ENCODE results near the gene TIMP4. TPM values are rescaled to one million over a fixed set of nuclear protein-coding genes. Genes with fewer than 3 reads are reported as not detected.

TIMP4 gene
- total RNA-seq: under 1 TPM; 0.24 to 0.28 TPM

DNA sequence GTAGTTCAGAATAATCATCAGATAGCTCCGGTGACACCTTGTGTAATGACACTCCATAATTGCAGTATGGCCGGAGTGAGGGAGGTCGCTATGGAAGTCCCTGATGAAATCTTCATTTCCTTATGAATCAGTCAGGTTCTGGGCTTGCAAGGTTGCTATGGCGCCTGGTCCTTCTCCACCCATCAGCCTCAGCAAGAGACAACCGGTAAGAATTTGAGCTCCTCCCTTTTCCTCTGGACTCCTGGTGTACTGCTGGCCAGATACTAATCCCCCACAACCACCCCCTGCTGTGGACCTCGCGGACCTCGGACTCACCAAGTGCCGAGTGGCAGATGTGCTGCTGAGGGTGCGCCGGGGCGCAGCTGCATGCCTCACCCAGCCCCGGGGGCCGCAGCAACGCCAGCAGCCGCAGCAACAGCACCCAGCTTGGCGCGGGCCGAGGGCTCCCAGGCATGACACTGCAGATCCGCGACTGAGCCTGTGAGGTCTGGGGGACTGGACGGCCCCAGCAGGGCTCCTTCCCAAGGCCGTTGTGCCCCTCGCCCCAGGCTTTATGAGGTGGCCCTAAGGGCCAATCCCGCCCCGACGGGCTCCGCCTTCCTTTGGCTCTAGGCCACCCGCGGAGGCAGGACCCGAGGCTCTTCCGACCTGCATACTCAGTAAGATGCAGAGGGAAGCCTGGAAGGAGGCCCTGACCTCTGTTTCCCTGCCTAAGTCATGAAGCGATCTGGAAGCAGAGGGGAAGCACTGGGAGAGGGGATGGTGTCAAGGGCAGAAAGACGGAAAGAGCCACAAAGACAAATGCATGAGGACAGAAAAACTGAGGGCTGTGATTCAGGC lies at the start of gene TIMP4:
Gene TIMP4, minus strand, starts transcription at position 526 of the 840 bp plus-strand sequence. Its CDS starts 72 bp downstream, at position 454.
- Mint-ChIP-seq H3K4me3 (peak within 1 kb of the TSS in 1 of 2 donors; percentile 38), H3K27me3 (ENCODE audit: low read depth) (peaks cover 23% of the 10 kb centered on the region), H3K4me1 (ENCODE audit: low read depth) (peaks cover 14% of the 10 kb centered on the region), H3K27ac (no peak within 1 kb of the TSS), H3K36me3 (ENCODE audit: insufficient read depth in 2 of 2) (no peaks in the 10 kb centered on the region), H3K9me3 (no peaks in the 10 kb centered on the region)
- peak; percentile 15 to 51 for ATAC-seq (replicated peaks in 1 of 2)
- DNase-seq: no peak

DNA sequence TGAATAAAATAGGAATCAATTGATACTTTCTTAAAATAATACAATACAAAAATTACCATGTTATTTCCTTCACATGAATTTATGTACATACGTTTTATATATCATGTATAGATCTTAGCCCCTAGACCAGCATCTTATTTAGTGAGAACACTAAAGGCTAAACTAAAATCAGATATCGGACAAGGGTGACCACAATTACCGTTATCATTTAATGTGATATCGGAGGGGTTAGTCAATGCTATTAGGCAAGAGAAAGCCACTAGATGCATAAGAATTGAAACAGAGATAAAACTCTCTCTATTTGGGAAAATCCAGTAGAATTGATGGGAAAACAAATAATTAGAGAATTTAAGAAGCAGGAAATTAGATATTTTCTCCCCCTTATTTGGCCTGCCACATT lies 46.5 kb upstream of the TIMP4 start:
- peaks cover 0 to 4% of the 10 kb centered on the region in 2 donors for H3K9me3 Mint-ChIP-seq
- no peaks in the 10 kb centered on the region for H3K4me1 Mint-ChIP-seq (ENCODE audit: low read depth)
- H3K27ac Mint-ChIP-seq: no peak overlapping the region
- peaks cover 0 to 2% of the 10 kb centered on the region in 2 donors for H3K36me3 Mint-ChIP-seq (ENCODE audit: insufficient read depth in 2 of 2)
- H3K27me3 Mint-ChIP-seq (ENCODE audit: low read depth): peaks cover 21% of the 10 kb centered on the region
- H3K4me3 Mint-ChIP-seq: no peak overlapping the region
- ATAC-seq (replicated peaks in 1 of 2) (no peak), DNase-seq (no peak)

- ATAC-seq (replicated peaks in 1 of 2) (no peak), DNase-seq (no peak)
- Mint-ChIP-seq H3K27me3 (ENCODE audit: low read depth) (peaks cover 17% of the 10 kb centered on the region), H3K4me1 (ENCODE audit: low read depth) (peaks cover 10% of the 10 kb centered on the region), H3K27ac (no peak overlapping the region), H3K9me3 (no peaks in the 10 kb centered on the region), H3K36me3 (ENCODE audit: insufficient read depth in 2 of 2) (no peaks in the 10 kb centered on the region), H3K4me3 (no peak overlapping the region)
Measured at GRCh38 chr3:12201813-12202212, 43.1 kb upstream of the TIMP4 start.

DNA sequence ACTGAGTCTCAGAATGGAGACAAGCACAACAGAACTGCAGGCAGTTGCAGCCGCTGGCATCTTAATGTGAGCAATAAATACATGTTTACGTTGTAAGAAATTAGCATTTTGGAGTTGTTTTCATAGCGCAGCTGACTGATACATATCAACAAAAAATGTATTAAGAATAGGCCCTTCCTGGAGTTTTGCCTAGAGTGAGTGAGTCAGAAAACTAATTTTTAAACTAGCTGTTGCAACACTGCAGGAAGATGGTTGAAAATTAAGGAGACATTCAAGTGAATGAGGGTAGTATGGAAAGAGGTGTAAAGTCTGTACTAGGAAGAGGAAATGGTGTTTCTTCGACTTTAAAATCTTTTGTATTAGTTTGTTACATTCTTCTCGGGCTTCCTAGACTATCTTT lies 39.6 kb upstream of the TIMP4 start:
- Mint-ChIP-seq H3K27ac (no peak overlapping the region), H3K36me3 (ENCODE audit: insufficient read depth in 2 of 2) (no peaks in the 10 kb centered on the region), H3K4me3 (no peak overlapping the region), H3K9me3 (no peaks in the 10 kb centered on the region), H3K27me3 (ENCODE audit: low read depth) (peaks cover 17% of the 10 kb centered on the region), H3K4me1 (ENCODE audit: low read depth) (peaks cover 38% of the 10 kb centered on the region)
- DNase-seq (no peak), ATAC-seq (replicated peaks in 1 of 2) (no peak)

GRCh38 chr3:12197475-12197874 lies 38.8 kb upstream of the TIMP4 start:
- Mint-ChIP-seq H3K27ac (peak overlapping the region; percentile 58), H3K27me3 (ENCODE audit: low read depth) (peaks cover 15% of the 10 kb centered on the region), H3K36me3 (ENCODE audit: insufficient read depth in 2 of 2) (no peaks in the 10 kb centered on the region), H3K4me1 (ENCODE audit: low read depth) (peaks cover 46% of the 10 kb centered on the region), H3K9me3 (no peaks in the 10 kb centered on the region), H3K4me3 (peak overlapping the region; percentile 11 to 76)
- no peak for DNase-seq
- ATAC-seq (replicated peaks in 1 of 2): peak; percentile 58 to 70

- DNase-seq (no peak), ATAC-seq (replicated peaks in 1 of 2) (no peak)
- Mint-ChIP-seq H3K4me3 (no peak overlapping the region), H3K27me3 (ENCODE audit: low read depth) (peaks cover 7% of the 10 kb centered on the region), H3K36me3 (ENCODE audit: insufficient read depth in 2 of 2) (no peaks in the 10 kb centered on the region), H3K27ac (no peak overlapping the region), H3K9me3 (no peaks in the 10 kb centered on the region), H3K4me1 (ENCODE audit: low read depth) (peaks cover 54% of the 10 kb centered on the region)
Measured at GRCh38 chr3:12196684-12197083, 38.0 kb upstream of the TIMP4 start.

GRCh38 chr3:12195231-12195630 lies 36.5 kb upstream of the TIMP4 start:
- Mint-ChIP-seq H3K27ac (peak overlapping the region; percentile 100), H3K9me3 (no peaks in the 10 kb centered on the region), H3K27me3 (ENCODE audit: low read depth) (peaks cover 11% of the 10 kb centered on the region), H3K4me1 (ENCODE audit: low read depth) (peaks cover 62% of the 10 kb centered on the region), H3K36me3 (ENCODE audit: insufficient read depth in 2 of 2) (no peaks in the 10 kb centered on the region), H3K4me3 (peak overlapping the region; percentile 70 to 78)
- DNase-seq (no peak), ATAC-seq (replicated peaks in 1 of 2) (peak in 1 of 2 donors; percentile 18)

GRCh38 chr3:12194669-12195161 lies 36.0 kb upstream of the TIMP4 start:
- H3K36me3 Mint-ChIP-seq (ENCODE audit: insufficient read depth in 2 of 2): no peaks in the 10 kb centered on the region
- H3K4me1 Mint-ChIP-seq (ENCODE audit: low read depth): peaks cover 64% of the 10 kb centered on the region
- peak; percentile 56 to 63 for ATAC-seq (replicated peaks in 1 of 2)
- H3K27me3 Mint-ChIP-seq (ENCODE audit: low read depth): peaks cover 13% of the 10 kb centered on the region
- H3K9me3 Mint-ChIP-seq: no peaks in the 10 kb centered on the region
- peak; percentile 61 to 63 for DNase-seq
- H3K27ac Mint-ChIP-seq: peak overlapping the region; percentile 100
- peak overlapping the region; percentile 70 to 78 for H3K4me3 Mint-ChIP-seq

- H3K4me1 Mint-ChIP-seq (ENCODE audit: low read depth): peaks cover 64% of the 10 kb centered on the region
- H3K36me3 Mint-ChIP-seq (ENCODE audit: insufficient read depth in 2 of 2): no peaks in the 10 kb centered on the region
- ATAC-seq (replicated peaks in 1 of 2): peak; percentile 47 to 54
- DNase-seq: peak in 1 of 2 donors; percentile 37
- peak overlapping the region; percentile 100 for H3K27ac Mint-ChIP-seq
- H3K27me3 Mint-ChIP-seq (ENCODE audit: low read depth): peaks cover 10% of the 10 kb centered on the region
- peak overlapping the region; percentile 70 to 78 for H3K4me3 Mint-ChIP-seq
- no peaks in the 10 kb centered on the region for H3K9me3 Mint-ChIP-seq
Measured at GRCh38 chr3:12194209-12194608, 35.5 kb upstream of the TIMP4 start.

- peak overlapping the region; percentile 70 to 78 for H3K4me3 Mint-ChIP-seq
- H3K4me1 Mint-ChIP-seq (ENCODE audit: low read depth): peaks cover 69% of the 10 kb centered on the region
- H3K27me3 Mint-ChIP-seq (ENCODE audit: low read depth): peaks cover 6% of the 10 kb centered on the region
- ATAC-seq (replicated peaks in 1 of 2) (peak; percentile 73 to 76), DNase-seq (peak; percentile 59)
- H3K36me3 Mint-ChIP-seq (ENCODE audit: insufficient read depth in 2 of 2): no peaks in the 10 kb centered on the region
- no peaks in the 10 kb centered on the region for H3K9me3 Mint-ChIP-seq
- H3K27ac Mint-ChIP-seq: peak overlapping the region; percentile 100
Measured at GRCh38 chr3:12193485-12194165, 34.9 kb upstream of the TIMP4 start.

DNA sequence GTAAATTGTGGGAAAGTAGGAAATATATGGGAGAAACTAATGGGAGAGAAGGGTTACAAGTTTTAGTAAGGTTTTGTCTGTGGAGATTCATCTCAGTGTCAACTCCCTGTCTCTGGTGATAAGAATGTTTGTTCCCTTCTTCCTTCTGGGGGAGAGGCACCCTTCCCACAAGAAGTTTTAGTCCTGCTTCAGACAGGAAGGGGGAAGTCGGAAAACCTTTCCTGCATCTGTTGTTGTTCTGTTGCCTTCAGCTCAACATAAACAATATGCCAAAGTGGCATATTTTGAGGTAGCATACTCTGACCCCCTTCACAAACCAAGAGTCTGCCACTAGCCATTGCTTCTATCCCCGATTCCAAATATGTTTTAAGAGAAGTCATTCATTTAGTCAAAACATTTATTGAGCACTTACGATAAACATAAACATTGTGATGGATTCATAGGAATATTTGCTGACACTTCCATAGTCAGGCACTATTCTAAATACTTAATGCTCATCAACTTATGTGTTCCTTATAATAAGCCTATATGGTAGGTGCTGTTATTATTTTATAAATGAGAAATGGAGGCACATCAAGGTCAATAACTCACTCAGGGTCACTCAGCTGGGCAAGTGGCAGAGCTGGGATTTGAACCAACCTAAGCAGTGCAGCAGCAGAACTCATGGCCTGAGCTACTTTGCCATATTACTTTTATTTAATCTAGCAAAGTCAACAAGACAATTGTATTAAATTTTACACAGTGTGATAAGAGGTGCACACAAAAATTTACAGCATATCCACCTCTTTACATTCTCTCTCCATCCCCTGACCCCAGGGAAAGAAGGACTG lies 34.2 kb upstream of the TIMP4 start:
- DNase-seq (no peak), ATAC-seq (replicated peaks in 1 of 2) (no peak)
- Mint-ChIP-seq H3K9me3 (no peaks in the 10 kb centered on the region), H3K4me1 (ENCODE audit: low read depth) (peaks cover 77% of the 10 kb centered on the region), H3K36me3 (ENCODE audit: insufficient read depth in 2 of 2) (no peaks in the 10 kb centered on the region), H3K27me3 (ENCODE audit: low read depth) (peaks cover 6% of the 10 kb centered on the region), H3K27ac (peak overlapping the region; percentile 100), H3K4me3 (peak overlapping the region in 1 of 2 donors; percentile 21)

- peaks cover 78% of the 10 kb centered on the region for H3K4me1 Mint-ChIP-seq (ENCODE audit: low read depth)
- no peaks in the 10 kb centered on the region for H3K9me3 Mint-ChIP-seq
- no peak for ATAC-seq (replicated peaks in 1 of 2)
- H3K27me3 Mint-ChIP-seq (ENCODE audit: low read depth): peaks cover 6% of the 10 kb centered on the region
- H3K4me3 Mint-ChIP-seq: peak overlapping the region in 1 of 2 donors; percentile 13
- no peak for DNase-seq
- H3K27ac Mint-ChIP-seq: no peak overlapping the region
- H3K36me3 Mint-ChIP-seq (ENCODE audit: insufficient read depth in 2 of 2): no peaks in the 10 kb centered on the region
Measured at GRCh38 chr3:12192173-12192572, 33.5 kb upstream of the TIMP4 start.
